Ovary (tissue), 9 donors: ENCODE results near the gene PPP1R9B. TPM values are rescaled to one million over a fixed set of nuclear protein-coding genes. Genes with fewer than 3 reads are reported as not detected.

ENCODE experiments used
- DNase-seq, 5 donors: peaks; one replicate each; pipeline ENCODE4 v3.0.0-alpha.2; 2019 to 2020
- H3K27ac ChIP-seq, 2 donors: fragments of 200-600 bp; one replicate each; pipeline versions ENCODE4 v1.5.1 to v1.8.0; 2019 to 2022
- H3K27me3 ChIP-seq: fragments of 200-600 bp; one replicate; pipeline ENCODE4 v1.8.0; 2022
- H3K36me3 ChIP-seq: fragments of 200-600 bp; sonication (generic); one replicate; pipeline ENCODE4 v1.5.1; 2019
- H3K4me1 ChIP-seq: one replicate; pipeline ENCODE4 v1.8.1; 2013; ENCODE audit warnings: mild to moderate bottlenecking, moderate library complexity; ENCODE audit not compliant: insufficient read depth
- H3K4me3 ChIP-seq: fragments of 200-600 bp; sonication (generic); one replicate; pipeline ENCODE4 v1.5.1; 2017
- H3K9me3 ChIP-seq, 2 donors: fragments of 200-600 bp in 1 of 2; sonication (generic) in 1 of 2; one replicate each; pipeline versions ENCODE4 v1.5.1 to v1.8.1; 2013 to 2019; ENCODE audit warnings: mild to moderate bottlenecking in 1 of 2, moderate library complexity in 1 of 2
- CTCF ChIP-seq, 3 donors: fragments of 450-650 bp in 2 of 3; fragments of 200-600 bp in 1 of 3; IDR thresholded peaks; one replicate each; pipeline versions ENCODE4 v1.5.1 to v1.8.0; 2016 to 2022; ENCODE audit warnings: antibody characterized with exemption in 3 of 3, mild to moderate bottlenecking in 1 of 3
- EP300 ChIP-seq: sonication (generic); formaldehyde crosslinking; IDR thresholded peaks from one replicate; pipeline ENCODE4 v1.6.1; 2017; ENCODE audit warnings: antibody characterized with exemption
- POLR2A ChIP-seq: fragments of 450-650 bp; IDR thresholded peaks from one replicate; pipeline ENCODE4 v1.6.1; 2017; ENCODE audit warnings: antibody characterized with exemption, mild to moderate bottlenecking, moderate library complexity
- WGBS, 3 donors: extraction: QIAGEN DNeasy Blood & Tissue Kit in 1 of 3; methylation state at CpG; one replicate each; pipeline versions ENCODE4 v1.1.5 to v1.1.7; 2013 to 2017; 5-methylcytosine and 5-hydroxymethylcytosine counted together
- intact Hi-C, 4 donors: fragments of 100-400 bp; cut with DNase I; formaldehyde crosslinking; loops; one replicate each; pipeline versions ENCODE4 v1.11.0 to v1.15.1; 2022 to 2023
- polyA plus RNA-seq, 2 donors: library from polyadenylated mRNA; stranded (reverse); fragments of 200-250 nt in 1 of 2; fragments of 350-450 nt in 1 of 2; fragmentation: Illumina TruSeq in 1 of 2; extraction: RNeasy Lipid Tissue Mini Kit (QIAGEN cat#74804) in 1 of 2; gene quantifications; one replicate each; pipeline ENCODE4 v1.2.3, GENCODE V29; 2013 to 2014
- total RNA-seq, 7 donors: library from RNA; depleted of rRNA in 2 of 7; stranded (reverse); fragments of >200 nt in 2 of 7; fragmentation: NEBNext Ultra II Directional in 3 of 7; extraction: Animal tissue kit (Norgen Biotek cat#: 25700) in 3 of 7; gene quantifications; one replicate each; pipeline versions ENCODE4 v1.1.0 to v1.2.4, GENCODE V29; 2016 to 2023
- donor health status: DM: no; HTN: no; CAD: no; lungs with moderate emphysema.
- donor health status: DM: no; HTN: no; CAD: no.
- donor health status: Bipolar disorder and iron deficiency.
- donor health status: DM: yes; HTN: yes; CAD: no.
- donor health status: DM: no; HTN: no; CAD: no.
- donor health status: DM: yes; HTN: yes; CAD: no.

Gene PPP1R9B
- total and polyA plus RNA-seq, 9 donors = 14.8 to 109 (median 64.3) TPM

DNA sequence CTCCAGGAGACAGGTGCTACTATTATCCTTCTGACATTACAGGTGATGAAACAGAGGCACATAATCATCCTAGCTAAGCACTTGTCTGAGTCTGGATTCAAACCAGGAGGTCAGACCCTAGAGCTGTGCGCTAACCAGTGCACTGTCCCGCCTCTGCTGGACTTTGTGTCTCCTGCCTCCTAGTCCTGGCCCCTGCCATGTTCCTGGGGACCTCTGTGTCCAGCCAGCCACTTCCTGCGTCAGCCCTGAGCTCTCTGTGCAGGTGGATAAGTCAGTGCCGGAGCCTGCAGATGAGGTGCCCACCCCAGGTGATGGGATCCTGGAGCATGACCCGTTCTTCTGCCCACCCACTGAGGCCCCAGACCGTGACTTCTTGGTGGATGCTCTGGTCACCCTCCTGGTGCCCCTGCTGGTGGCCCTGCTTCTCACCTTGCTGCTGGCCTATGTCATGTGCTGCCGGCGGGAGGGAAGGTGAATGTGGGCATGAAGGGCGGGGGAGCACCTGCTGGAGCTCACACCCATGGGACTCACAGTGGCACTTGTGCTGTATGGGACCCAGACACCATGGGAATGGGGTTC is 19.5 kb upstream of the PPP1R9B start:
- 89 to 93% (median 89%) methylated on average over 8 to 9 of the region's 9 CpGs for WGBS, 3 donors
- no peak for DNase-seq
- TF ChIP-seq EP300 = no peak
- no peak for TF ChIP-seq POLR2A
- TF ChIP-seq CTCF (IDR thresholded peaks at IDR 0.05) = no peak
- no peaks in the 10 kb centered on the region for H3K9me3 ChIP-seq
- H3K36me3 ChIP-seq = no peaks in the 10 kb centered on the region
- no peaks in the 10 kb centered on the region for H3K27me3 ChIP-seq
- intact Hi-C loops = loop anchor here in 3 of 4 donors (1.0 to 10.0 kb wide), 5 partner anchors 55 to 127 kb away; partner anchors contain the start of gene TMEM92 (in 1 of the 3)
- H3K4me1 ChIP-seq = peaks cover 6% of the 10 kb centered on the region
- no peak overlapping the region for H3K4me3 ChIP-seq
- no peak overlapping the region for H3K27ac ChIP-seq

DNA sequence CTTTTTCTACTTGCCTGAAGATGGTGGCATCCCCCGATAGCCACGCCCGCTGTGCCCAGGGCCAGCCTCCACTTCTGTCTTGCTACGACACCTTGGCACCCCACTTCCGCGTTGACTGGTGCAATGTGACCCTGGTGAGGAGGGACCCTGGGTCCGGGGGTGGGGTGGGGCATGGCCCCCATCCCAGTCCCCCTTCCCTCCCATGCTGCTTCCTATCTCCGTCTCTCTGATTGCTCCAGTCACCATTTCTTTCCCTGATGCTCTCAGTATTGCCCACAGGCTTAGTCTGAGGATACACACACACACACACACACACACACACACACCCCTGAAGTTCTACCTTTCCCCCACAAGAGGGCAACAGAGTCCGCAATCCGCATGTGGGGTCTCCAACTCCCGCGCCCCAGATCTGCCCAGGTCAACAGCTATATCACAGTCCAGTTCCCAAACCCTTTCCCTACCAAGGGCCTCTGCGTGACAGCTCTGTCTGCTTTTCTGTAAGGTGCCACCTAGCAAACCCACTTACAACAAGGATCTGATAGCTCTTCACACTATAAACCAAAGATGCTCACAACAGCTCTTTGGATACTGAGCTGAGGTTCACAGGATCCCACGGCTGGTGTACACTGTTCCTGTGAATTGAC is 18.8 kb upstream of the PPP1R9B start:
- no peaks in the 10 kb centered on the region for H3K36me3 ChIP-seq
- H3K9me3 ChIP-seq = no peaks in the 10 kb centered on the region
- intact Hi-C loops = loop anchor here in 3 of 4 donors (1.0 to 10.0 kb wide), 4 partner anchors 54 to 128 kb away; no protein-coding TSS in a partner anchor
- no peak overlapping the region for H3K27ac ChIP-seq
- H3K4me1 ChIP-seq = peaks cover 5% of the 10 kb centered on the region
- no peak for TF ChIP-seq EP300
- peak; percentile 32 to 98 (median 95) for TF ChIP-seq CTCF (IDR thresholded peaks at IDR 0.05)
- no peaks in the 10 kb centered on the region for H3K27me3 ChIP-seq
- peak in 3 of 5 donors; percentile 61 to 78 (median 72) for DNase-seq
- WGBS, 3 donors = 24 to 32% (median 30%) methylated on average over 14 of the region's 14 CpGs
- H3K4me3 ChIP-seq = no peak overlapping the region

GRCh38 chr17:50168319-50168718 is 17.8 kb upstream of the PPP1R9B start:
- Histone ChIP-seq H3K27ac (no peak overlapping the region), H3K9me3 (no peaks in the 10 kb centered on the region), H3K4me1 (peaks cover 2% of the 10 kb centered on the region), H3K4me3 (no peak overlapping the region), H3K36me3 (no peaks in the 10 kb centered on the region), H3K27me3 (no peaks in the 10 kb centered on the region)
- 47 to 61% (median 56%) methylated on average over 13 of the region's 13 CpGs for WGBS, 3 donors
- TF ChIP-seq POLR2A = no peak
- TF ChIP-seq EP300 = no peak
- no peak for TF ChIP-seq CTCF (IDR thresholded peaks at IDR 0.05)
- DNase-seq = no peak
- intact Hi-C loops = loop anchor here in 2 of 4 donors (2.0 to 10.0 kb wide), 3 partner anchors 54 to 129 kb away; no protein-coding TSS in a partner anchor

GRCh38 chr17:50167371-50167770 is 16.9 kb upstream of the PPP1R9B start:
- Histone ChIP-seq H3K36me3 (no peaks in the 10 kb centered on the region), H3K27ac (no peak overlapping the region), H3K4me1 (no peaks in the 10 kb centered on the region), H3K4me3 (no peak overlapping the region), H3K27me3 (no peaks in the 10 kb centered on the region), H3K9me3 (no peaks in the 10 kb centered on the region)
- TF ChIP-seq EP300 (no peak), POLR2A (no peak), CTCF (IDR thresholded peaks at IDR 0.05) (no peak)
- no peak for DNase-seq
- WGBS, 3 donors = 89 to 92% (median 91%) methylated on average over 19 of the region's 19 CpGs
- intact Hi-C loops = loop anchor here in 2 of 4 donors (5.0 to 10.0 kb wide), 2 partner anchors 53 to 130 kb away; no protein-coding TSS in a partner anchor
